HepG2 (cell line): ENCODE measurements around the gene B3GALT6. TPM values are rescaled to one million over a fixed set of nuclear protein-coding genes. Genes with fewer than 3 reads are reported as not detected.

Experiments
- ATAC-seq: fragments of 200-7000 bp; cut with Tn5 transposase; 3 replicates; pipeline ENCODE4 v1.9.1; 2020; ENCODE audit warnings: mild to moderate bottlenecking, moderate library complexity
- BruUV-seq: library from RNA; stranded (reverse); fragments of 400-500 nt; replicated peaks from 2 replicates; lab custom pipeline; 2021; lab: Mats Ljungman, UMichigan
- CTCF ChIA-PET: fragments of 300-600 bp; formaldehyde crosslinking; extraction: SDS; loops from one replicate; lab custom pipeline; 2021; ENCODE audit warnings: low total read pairs, inconsistent platforms, low intra/inter-chr PET ratio; lab: Yijun Ruan, JAX
- POLR2A ChIA-PET: fragments of 350-600 bp; sonication (Branson Sonifier 250); formaldehyde crosslinking; loops from one replicate; lab custom pipeline; 2020; ENCODE audit warnings: antibody characterized with exemption, inconsistent platforms; lab: Yijun Ruan, JAX
- DNase-seq: peaks from one replicate; pipeline ENCODE4 v3.0.0-alpha.2; 2015; ENCODE audit warnings: low spot score
- FAIRE-seq: peaks from 3 replicates; lab custom pipeline; 2011; peaks lifted over from hg19 to GRCh38; lab: Jason Lieb, UNC
- H2AFZ ChIP-seq: one replicate; pipeline ENCODE4 v1.6.1; 2011; ENCODE audit warnings: low read length, inconsistent platforms
- H3K27ac ChIP-seq: fragments of 300-600 bp; 3 replicates; pipeline ENCODE4 v1.8.0; 2011; ENCODE audit warnings: mixed run types, mild to moderate bottlenecking, mixed read lengths, low read length, inconsistent platforms; ENCODE audit not compliant: insufficient read depth; ENCODE audit errors: extremely low read length
- H3K27me3 ChIP-seq, 2 experiments: fragments of 200-600 bp in 1 of 2; 2 replicates in 1 of 2; 3 replicates in 1 of 2; pipeline versions ENCODE4 v1.6.0 to v1.8.0; 2011; ENCODE audit warnings: low read length in 2 of 2, mild to moderate bottlenecking in 2 of 2, moderate library complexity in 2 of 2, inconsistent platforms in 1 of 2; ENCODE audit not compliant: insufficient read depth in 2 of 2, control insufficient read depth in 1 of 2
- H3K36me3 ChIP-seq, 2 experiments: fragments of 200-600 bp in 1 of 2; replicated peaks in 1 of 2; 2 replicates in 1 of 2; 3 replicates in 1 of 2; pipeline versions ENCODE4 v1.5.1 to v1.8.0; 2011; ENCODE audit warnings: low read length in 2 of 2, inconsistent platforms in 1 of 2; ENCODE audit not compliant: insufficient read depth in 2 of 2, control insufficient read depth in 1 of 2
- H3K4me1 ChIP-seq: 2 replicates; pipeline ENCODE4 v1.5.1; 2012; ENCODE audit warnings: low read length, inconsistent platforms; ENCODE audit not compliant: insufficient read depth
- H3K4me2 ChIP-seq: 2 replicates; pipeline ENCODE4 v1.6.0; 2011; ENCODE audit warnings: low read depth, low read length, inconsistent platforms
- H3K4me3 ChIP-seq, 3 experiments: fragments of 200-600 bp in 1 of 3; sonication (generic), shearing (Covaris generic) in 1 of 3; replicated peaks in 1 of 3; 2 replicates each; pipeline ENCODE4 v1.5.1; 2011 to 2016; ENCODE audit warnings: low read length in 3 of 3, inconsistent platforms in 2 of 3, low read depth in 2 of 3, mild to moderate bottlenecking in 2 of 3, control low read depth in 1 of 3, mixed read lengths in 1 of 3; ENCODE audit not compliant: insufficient read depth in 1 of 3
- H3K79me2 ChIP-seq: one replicate; pipeline ENCODE4 v1.6.1; 2011; ENCODE audit warnings: low read length, inconsistent platforms; ENCODE audit not compliant: insufficient read depth
- H3K9ac ChIP-seq: 2 replicates; pipeline ENCODE4 v1.6.0; 2011; ENCODE audit warnings: mild to moderate bottlenecking, low read depth, low read length, inconsistent platforms; ENCODE audit not compliant: insufficient read depth
- H3K9me3 ChIP-seq: 2 replicates; pipeline ENCODE4 v1.5.1; 2012; ENCODE audit warnings: mild to moderate bottlenecking, low read length
- H4K20me1 ChIP-seq: 2 replicates; pipeline ENCODE4 v1.6.0; 2011; ENCODE audit warnings: inconsistent platforms, mild to moderate bottlenecking, low read length, moderate library complexity; ENCODE audit not compliant: insufficient read depth
- CBX1 ChIP-seq: IDR thresholded peaks from one replicate; pipeline ENCODE4 v1.6.1; 2016; ENCODE audit warnings: antibody characterized with exemption, low read depth
- CTCF ChIP-seq: sonication (generic); formaldehyde crosslinking; IDR thresholded peaks from 2 replicates; pipeline ENCODE4 v1.5.0; 2020; ENCODE audit warnings: mild to moderate bottlenecking, missing genetic modification reagents, moderate library complexity
- TEAD3 ChIP-seq: optimal IDR thresholded peaks from 2 replicates; pipeline ENCODE3; 2016; ENCODE audit warnings: borderline replicate concordance
- ZFAT ChIP-seq: sonication (generic); formaldehyde crosslinking; conservative IDR thresholded peaks from 2 replicates; pipeline ENCODE4 v1.8.1; 2023; ENCODE audit warnings: missing genetic modification reagents, inconsistent platforms
- WGBS: methylation state at CpG from one replicate; pipeline ENCODE4 v1.1.6; 2017; ENCODE audit warnings: low lambda C conversion rate; 5-methylcytosine and 5-hydroxymethylcytosine counted together
- in situ Hi-C: cut with HindIII; loops from 2 replicates; pipeline ENCODE4 v1.10.0; 2017; ENCODE audit warnings: low pct_unique_long_range_greater_than_20kb; ENCODE audit not compliant: extremely low pct_ligation_motif_present
- intact Hi-C: fragments of 100-400 bp; cut with micrococcal nuclease; formaldehyde crosslinking; loops from one replicate; pipeline ENCODE4 v1.10.0; 2022; ENCODE audit not compliant: unreplicated experiment
- polyA plus RNA-seq, 8 experiments: library from polyadenylated mRNA; depleted of rRNA in 3 of 8; stranded (reverse) in 7 of 8; unstranded in 1 of 8; fragments of >200 nt; fragmentation: Illumina TruSeq in 4 of 8; extraction: Trizol in 4 of 8; gene quantifications; 2 replicates each; pipeline versions ENCODE4 v1.2.1 to v1.2.3, GENCODE V29; 2011 to 2016; ENCODE audit warnings: low read depth in 4 of 8, missing spikeins in 1 of 8, mixed read lengths in 1 of 8; ENCODE audit not compliant: insufficient read depth in 1 of 8
- total RNA-seq, 5 experiments: library from RNA; depleted of rRNA; stranded (reverse); fragments of >200 nt; fragmentation: Illumina TruSeq; extraction: Trizol; gene quantifications; 2 replicates each; pipeline ENCODE4 v1.2.3, GENCODE V29; 2016; ENCODE audit warnings: low read depth in 1 of 5

B3GALT6 gene
- total and polyA plus RNA-seq, 2 of the 13 experiments (the other 11 are each of a cell fraction or from before 2014, with no cell fraction given), result 3.9 to 14.2 TPM

- in situ Hi-C loops, result no loop called here
- WGBS, result 5% methylated on average over 10 of the region's 11 CpGs
Measured at GRCh38 chr1:1240348-1240732, 8.3 kb downstream of the B3GALT6 start.

More at GRCh38 chr1:1240348-1240732, 8.3 kb downstream of the B3GALT6 start:
- Histone ChIP-seq H3K27me3 (no peaks in the 10 kb centered on the region; a peak in 1 of 5 replicates), H3K79me2 (no peaks in the 10 kb centered on the region), H3K4me2 (peak overlapping the region; percentile 87), H3K9ac (peak overlapping the region; percentile 55; the same call in 1 of the 2 replicates), H3K36me3 (no peaks in the 10 kb centered on the region), H2AFZ (no peak overlapping the region), H3K4me1 (peaks cover 66% of the 10 kb centered on the region), H3K4me3 (peak overlapping the region; percentile 39 to 80 (median 56)), H3K9me3 (no peaks in the 10 kb centered on the region), H4K20me1 (no peaks in the 10 kb centered on the region), H3K27ac (no peak overlapping the region)
- no TSS peak for BruUV-seq
- ATAC-seq (no peak), FAIRE-seq (no peak), DNase-seq (no peak)
- ChIA-PET POLR2A (interaction anchor here (1.4 kb wide), 1 partner anchor 112 kb away, joined by 3 read pairs; no protein-coding TSS in a partner anchor), CTCF (no interaction called here)
- intact Hi-C loops, result no loop called here
- TF ChIP-seq ZFAT (CRISPR knock-in tag), result no peak
- no peak for TF ChIP-seq CBX1
- peak; percentile 36 for TF ChIP-seq TEAD3 (CRISPR knock-in tag)
- TF ChIP-seq CTCF (CRISPR knock-in tag), result no peak
